Psoas muscle (tissue), 8 donors: ENCODE measurements around the gene TSPAN14. TPM values are rescaled to one million over a fixed set of nuclear protein-coding genes. Genes with fewer than 3 reads are reported as not detected.

Experiments used
- ATAC-seq, 4 donors: fragments of 200-7000 bp; cut with Tn5 transposase; one replicate each; pipeline ENCODE4 v1.9.1; 2020; ENCODE audit warnings: moderate library complexity in 3 of 4, mild to moderate bottlenecking in 2 of 4
- DNase-seq, 2 donors: peaks; one replicate each; pipeline ENCODE4 v3.0.0-alpha.2; 2020
- H3K27ac ChIP-seq: fragments of 200-600 bp; one replicate; pipeline ENCODE4 v1.8.0; 2022
- H3K27me3 ChIP-seq, 3 donors: fragments of 200-600 bp in 1 of 3; one replicate each; pipeline versions ENCODE4 v1.6.1 to v1.8.0; 2013 to 2022; ENCODE audit warnings: low read length in 2 of 3, mild to moderate bottlenecking in 2 of 3, moderate library complexity in 1 of 3; ENCODE audit not compliant: insufficient read depth in 3 of 3
- H3K36me3 ChIP-seq, 2 donors: fragments of 200-600 bp in 1 of 2; one replicate each; pipeline versions ENCODE4 v1.6.1 to v1.8.0; 2013 to 2022; ENCODE audit warnings: low read depth in 1 of 2, mild to moderate bottlenecking in 1 of 2, moderate library complexity in 1 of 2; ENCODE audit not compliant: insufficient read depth in 1 of 2
- H3K4me1 ChIP-seq: fragments of 200-600 bp; one replicate; pipeline ENCODE4 v1.8.0; 2022
- H3K4me3 ChIP-seq: fragments of 200-600 bp; one replicate; pipeline ENCODE4 v1.8.0; 2022; ENCODE audit warnings: mild to moderate bottlenecking
- H3K9me3 ChIP-seq: fragments of 200-600 bp; one replicate; pipeline ENCODE4 v1.8.0; 2022
- CTCF ChIP-seq: fragments of 200-600 bp; IDR thresholded peaks from one replicate; pipeline ENCODE4 v1.8.0; 2022; ENCODE audit warnings: antibody characterized with exemption
- WGBS, 3 donors: extraction: QIAGEN DNeasy Blood & Tissue Kit; methylation state at CpG; one replicate each; pipeline versions ENCODE4 v1.1.6 to v1.1.7; 2013; 5-methylcytosine and 5-hydroxymethylcytosine counted together
- intact Hi-C, 2 donors: fragments of 100-400 bp; cut with DNase I; formaldehyde crosslinking; loops; one replicate each; pipeline versions ENCODE4 v1.11.0 to v1.14.2; 2022
- polyA plus RNA-seq, 3 donors: library from polyadenylated mRNA; stranded (reverse); fragments of 200-250 nt; gene quantifications; one replicate each; pipeline ENCODE4 v1.2.3, GENCODE V29; 2013
- total RNA-seq, 4 donors: library from RNA; stranded (reverse); fragmentation: NEBNext Ultra II Directional in 2 of 4; extraction: Animal tissue kit (Norgen Biotek cat#: 25700) in 2 of 4; gene quantifications; one replicate each; pipeline versions ENCODE4 v1.2.1 to v1.2.4, GENCODE V29; 2021 to 2023
- donor health status: healthy with polysubstance abuse.
- donor health status: DM: no; HTN: no; CAD: no; lungs with moderate emphysema.
- donor health status: Bipolar disorder and iron deficiency.
- donor health status: healthy.
- donor health status: DM: yes; HTN: yes; CAD: no.
- donor health status: DM: no; HTN: no; CAD: no.
- donor health status: DM: no; HTN: no; CAD: no.
- donor health status: DM: yes; HTN: yes; CAD: no.

The TSPAN14 gene
- total and polyA plus RNA-seq, 7 donors = 19.4 to 33.3 (median 23.9) TPM

GRCh38 chr10:80447436-80448190 lies 6.5 kb upstream of the TSPAN14 start:
- Histone ChIP-seq H3K27me3 (no peaks in the 10 kb centered on the region), H3K4me3 (no peak overlapping the region), H3K27ac (no peak overlapping the region), H3K9me3 (no peaks in the 10 kb centered on the region), H3K4me1 (no peaks in the 10 kb centered on the region), H3K36me3 (no peaks in the 10 kb centered on the region)
- 65 to 79% (median 71%) methylated on average over 7 of the region's 7 CpGs for whole genome bisulfite sequencing, 3 donors
- no peak for TF ChIP-seq CTCF
- intact Hi-C loops = loop anchor here in 1 of 2 donors (2.0 kb wide), 1 partner anchor 51 kb away; no protein-coding TSS in a partner anchor
- no peak for ATAC-seq
- no peak for DNase-seq

GRCh38 chr10:80448209-80448942 lies 5.7 kb upstream of the TSPAN14 start:
- intact Hi-C loops = loop anchor here in 1 of 2 donors (2.0 kb wide), 1 partner anchor 50 kb away; no protein-coding TSS in a partner anchor
- Histone ChIP-seq H3K27ac (no peak overlapping the region), H3K9me3 (no peaks in the 10 kb centered on the region), H3K36me3 (no peaks in the 10 kb centered on the region), H3K27me3 (no peaks in the 10 kb centered on the region), H3K4me1 (peaks cover 3% of the 10 kb centered on the region), H3K4me3 (no peak overlapping the region)
- WGBS, 3 donors = 87 to 95% (median 93%) methylated on average over 4 of the region's 4 CpGs
- no peak for TF ChIP-seq CTCF
- ATAC-seq (no peak), DNase-seq (no peak)

GRCh38 chr10:80449520-80449919 lies 4.6 kb upstream of the TSPAN14 start:
- no peaks in the 10 kb centered on the region for H3K36me3 ChIP-seq
- WGBS, 3 donors = 87 to 90% (median 90%) methylated on average over 2 of the region's 2 CpGs
- H3K4me3 ChIP-seq = no peak overlapping the region

GRCh38 chr10:80451132-80451531 lies 3.0 kb upstream of the TSPAN14 start:
- no peak for TF ChIP-seq CTCF
- Histone ChIP-seq H3K27me3 (no peaks in the 10 kb centered on the region), H3K4me3 (no peak overlapping the region), H3K36me3 (no peaks in the 10 kb centered on the region), H3K27ac (no peak overlapping the region), H3K4me1 (peaks cover 13% of the 10 kb centered on the region), H3K9me3 (no peaks in the 10 kb centered on the region)
- WGBS, 3 donors = 96% methylated on average over 1 of the region's 1 CpG
- intact Hi-C loops = loop anchor here in 1 of 2 donors (5.0 kb wide), 1 partner anchor 44 kb away; the partner anchor contains the start of gene PRXL2A
- no peak for ATAC-seq
- no peak for DNase-seq

More at GRCh38 chr10:80449520-80449919, 4.6 kb upstream of the TSPAN14 start:
- ATAC-seq (no peak), DNase-seq (no peak)
- no peak for TF ChIP-seq CTCF
- intact Hi-C loops = loop anchor here in 1 of 2 donors (2.0 kb wide), 1 partner anchor 49 kb away; no protein-coding TSS in a partner anchor
- H3K9me3 ChIP-seq = no peaks in the 10 kb centered on the region
- H3K27me3 ChIP-seq = no peaks in the 10 kb centered on the region
- H3K4me1 ChIP-seq = peaks cover 5% of the 10 kb centered on the region
- no peak overlapping the region for H3K27ac ChIP-seq
